PFSK-1 (cell line): ENCODE results near the gene RTN4RL2.

ENCODE experiments used
- FOXP2 ChIP-seq: optimal IDR thresholded peaks from 2 replicates; pipeline ENCODE3; 2011; ENCODE audit warnings: borderline replicate concordance, control low read depth, inconsistent platforms; ENCODE audit not compliant: insufficient read depth; ENCODE audit errors: extremely low read length, extremely low read depth
- POLR2AphosphoS5 ChIP-seq: IDR thresholded peaks from 2 replicates; pipeline ENCODE4 v1.6.1; 2012; ENCODE audit warnings: low read depth, mild to moderate bottlenecking, control low read depth, low read length, moderate library complexity
- REST ChIP-seq, 2 experiments: IDR thresholded peaks; 2 replicates each; pipeline versions ENCODE4 v1.6.1 to v1.8.0; 2011 to 2012; ENCODE audit warnings: low read depth in 2 of 2, low read length in 2 of 2, control low read depth in 1 of 2, inconsistent platforms in 1 of 2, mild to moderate bottlenecking in 1 of 2, moderate library complexity in 1 of 2; ENCODE audit not compliant: insufficient read depth in 1 of 2
- SIN3A ChIP-seq: IDR thresholded peaks from 2 replicates; pipeline ENCODE4 v1.6.1; 2012; ENCODE audit warnings: mild to moderate bottlenecking, low read length, moderate library complexity, borderline replicate concordance; ENCODE audit not compliant: insufficient read depth
- TAF1 ChIP-seq: IDR thresholded peaks from 2 replicates; pipeline ENCODE4 v1.6.1; 2012; ENCODE audit warnings: low read length, control low read depth, borderline replicate concordance; ENCODE audit not compliant: insufficient read depth

The RTN4RL2 gene

GRCh38 chr11:57438345-57439285 is 21.7 kb upstream of the RTN4RL2 start:
- TF ChIP-seq SIN3A, result no peak
- no peak for TF ChIP-seq POLR2AphosphoS5
- no peak for TF ChIP-seq REST (IDR thresholded peaks at IDR 0.05; ENCODE audit: insufficient read depth in 1 of 2, low read depth in 2 of 2, low read length in 2 of 2)
- no peak for TF ChIP-seq TAF1
- no peak for TF ChIP-seq FOXP2

GRCh38 chr11:57439786-57440185 is 20.5 kb upstream of the RTN4RL2 start:
- no peak for TF ChIP-seq REST (IDR thresholded peaks at IDR 0.05; ENCODE audit: insufficient read depth in 1 of 2, low read depth in 2 of 2, low read length in 2 of 2)
- TF ChIP-seq FOXP2, result no peak
- TF ChIP-seq POLR2AphosphoS5, result no peak
- TF ChIP-seq SIN3A, result no peak
- no peak for TF ChIP-seq TAF1

GRCh38 chr11:57440744-57441414 is 19.4 kb upstream of the RTN4RL2 start:
- TF ChIP-seq TAF1 (no peak), POLR2AphosphoS5 (no peak), FOXP2 (no peak), REST (IDR thresholded peaks at IDR 0.05; ENCODE audit: insufficient read depth in 1 of 2, low read depth in 2 of 2, low read length in 2 of 2) (no peak), SIN3A (no peak)

GRCh38 chr11:57444362-57445121 is 15.8 kb upstream of the RTN4RL2 start:
- TF ChIP-seq FOXP2 (no peak), SIN3A (no peak), REST (IDR thresholded peaks at IDR 0.05; ENCODE audit: insufficient read depth in 1 of 2, low read depth in 2 of 2, low read length in 2 of 2) (no peak), TAF1 (no peak), POLR2AphosphoS5 (no peak)
